ENCODE results near the gene CSH2. TPM values are rescaled to one million over a fixed set of nuclear protein-coding genes. Genes with fewer than 3 reads are reported as not detected.
A peak's percentile ranks its signal among the peaks of the same experiment; 100 is the strongest.

The CSH2 gene
- total and polyA plus RNA-seq, 9 of the 15 experiments (the other 6 are each of a cell fraction or from before 2014, with no cell fraction given), result not detected

GRCh38 chr17:63827002-63827800 lies 46.3 kb downstream of the CSH2 start, which contains the start of the genes FTSJ3 and PSMC5 (continued):
- TF ChIP-seq RHOXF2B (CRISPR knock-in tag; conservative IDR thresholded peaks at IDR 0.05), result 0 out of 2 replicates have a peak, but pooled peaks have one; percentile 62
- no peak for TF ChIP-seq ZFP36 (IDR thresholded peaks at IDR 0.05; ENCODE audit: low read depth, low read length, partially characterized antibody)
- TF ChIP-seq MLX (CRISPR knock-in tag; conservative IDR thresholded peaks at IDR 0.05), result peak in 1 of 2 experiments; percentile 70; a peak in 1 of 4 replicates
- TF ChIP-seq CREB1 (IDR thresholded peaks at IDR 0.05), result peak; percentile 55; the same call in 1 of the 2 replicates
- peak; percentile 74 for TF ChIP-seq CREB1 (CRISPR knock-in tag; IDR thresholded peaks at IDR 0.05)
- TF ChIP-seq, protein P1, sequence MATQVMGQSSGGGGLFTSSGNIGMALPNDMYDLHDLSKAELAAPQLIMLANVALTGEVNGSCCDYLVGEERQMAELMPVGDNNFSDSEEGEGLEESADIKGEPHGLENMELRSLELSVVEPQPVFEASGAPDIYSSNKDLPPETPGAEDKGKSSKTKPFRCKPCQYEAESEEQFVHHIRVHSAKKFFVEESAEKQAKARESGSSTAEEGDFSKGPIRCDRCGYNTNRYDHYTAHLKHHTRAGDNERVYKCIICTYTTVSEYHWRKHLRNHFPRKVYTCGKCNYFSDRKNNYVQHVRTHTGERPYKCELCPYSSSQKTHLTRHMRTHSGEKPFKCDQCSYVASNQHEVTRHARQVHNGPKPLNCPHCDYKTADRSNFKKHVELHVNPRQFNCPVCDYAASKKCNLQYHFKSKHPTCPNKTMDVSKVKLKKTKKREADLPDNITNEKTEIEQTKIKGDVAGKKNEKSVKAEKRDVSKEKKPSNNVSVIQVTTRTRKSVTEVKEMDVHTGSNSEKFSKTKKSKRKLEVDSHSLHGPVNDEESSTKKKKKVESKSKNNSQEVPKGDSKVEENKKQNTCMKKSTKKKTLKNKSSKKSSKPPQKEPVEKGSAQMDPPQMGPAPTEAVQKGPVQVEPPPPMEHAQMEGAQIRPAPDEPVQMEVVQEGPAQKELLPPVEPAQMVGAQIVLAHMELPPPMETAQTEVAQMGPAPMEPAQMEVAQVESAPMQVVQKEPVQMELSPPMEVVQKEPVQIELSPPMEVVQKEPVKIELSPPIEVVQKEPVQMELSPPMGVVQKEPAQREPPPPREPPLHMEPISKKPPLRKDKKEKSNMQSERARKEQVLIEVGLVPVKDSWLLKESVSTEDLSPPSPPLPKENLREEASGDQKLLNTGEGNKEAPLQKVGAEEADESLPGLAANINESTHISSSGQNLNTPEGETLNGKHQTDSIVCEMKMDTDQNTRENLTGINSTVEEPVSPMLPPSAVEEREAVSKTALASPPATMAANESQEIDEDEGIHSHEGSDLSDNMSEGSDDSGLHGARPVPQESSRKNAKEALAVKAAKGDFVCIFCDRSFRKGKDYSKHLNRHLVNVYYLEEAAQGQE (IDR thresholded peaks at IDR 0.05; ENCODE audit: borderline replicate concordance), result peak; percentile 82
- TF ChIP-seq, protein P1 (CRISPR knock-in tag; IDR thresholded peaks at IDR 0.05; ENCODE audit: low read depth), result 0 out of 2 replicates have a peak, but pooled peaks have one; percentile 63
- TF ChIP-seq CBX1 (IDR thresholded peaks at IDR 0.05; ENCODE audit: low read depth), result peak; percentile 64; the same call in 1 of the 2 replicates
- TF ChIP-seq ZBTB2 (IDR thresholded peaks at IDR 0.05), result peak; percentile 98
- peak; percentile 96 for TF ChIP-seq GABPB1 (CRISPR knock-in tag; IDR thresholded peaks at IDR 0.05)
- TF ChIP-seq GABPA (tag; conservative IDR thresholded peaks at IDR 0.05; ENCODE audit: low read depth), result peak; percentile 100
- TF ChIP-seq CAMTA2 (CRISPR knock-in tag; conservative IDR thresholded peaks at IDR 0.05), result 0 out of 2 replicates have a peak, but pooled peaks have one; percentile 62
- TF ChIP-seq, protein P2, sequence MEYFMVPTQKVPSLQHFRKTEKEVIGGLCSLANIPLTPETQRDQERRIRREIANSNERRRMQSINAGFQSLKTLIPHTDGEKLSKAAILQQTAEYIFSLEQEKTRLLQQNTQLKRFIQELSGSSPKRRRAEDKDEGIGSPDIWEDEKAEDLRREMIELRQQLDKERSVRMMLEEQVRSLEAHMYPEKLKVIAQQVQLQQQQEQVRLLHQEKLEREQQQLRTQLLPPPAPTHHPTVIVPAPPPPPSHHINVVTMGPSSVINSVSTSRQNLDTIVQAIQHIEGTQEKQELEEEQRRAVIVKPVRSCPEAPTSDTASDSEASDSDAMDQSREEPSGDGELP (CRISPR knock-in tag; IDR thresholded peaks at IDR 0.05; ENCODE audit: borderline replicate concordance), result peak; percentile 79
- TF ChIP-seq POLR2G (IDR thresholded peaks at IDR 0.05; ENCODE audit: low read depth, low read length), result peak; percentile 98
- peak; percentile 31 for TF ChIP-seq GTF2B (IDR thresholded peaks at IDR 0.05; ENCODE audit: extremely low read depth, insufficient read length)

Data from K562 (cell line).